Panc1 (cell line): ENCODE data around the gene PDP2. TPM values are rescaled to one million over a fixed set of nuclear protein-coding genes. Genes with fewer than 3 reads are reported as not detected.
A peak's percentile ranks its signal among the peaks of the same experiment; 100 is the strongest.

Experiments
- ATAC-seq: fragments of 200-7000 bp; cut with Tn5 transposase; 2 replicates; pipeline ENCODE4 v1.9.1; 2020; ENCODE audit warnings: mild to moderate bottlenecking, moderate library complexity
- BruUV-seq: library from RNA; stranded (reverse); fragments of 400-500 nt; replicated peaks from 2 replicates; lab custom pipeline; 2021; lab: Mats Ljungman, UMichigan
- CTCF ChIA-PET: fragments of 300-600 bp; sonication (Branson Sonifier 250); formaldehyde crosslinking; loops from one replicate; lab custom pipeline; 2022; ENCODE audit warnings: antibody characterized with exemption; lab: Charles Lee
- POLR2A ChIA-PET: fragments of 300-600 bp; sonication (Branson Sonifier 250); formaldehyde crosslinking; loops from one replicate; lab custom pipeline; 2022; ENCODE audit warnings: antibody characterized with exemption; lab: Charles Lee
- DNase-seq: peaks from one replicate; pipeline ENCODE4 v3.0.0-alpha.2; 2010; ENCODE audit warnings: low read depth, low spot score
- H3K27ac ChIP-seq: 2 replicates; pipeline ENCODE4 v1.5.1; 2011; ENCODE audit warnings: mild to moderate bottlenecking, low read length, inconsistent platforms
- H3K27me3 ChIP-seq: fragments of 200-500 bp; sonication (Bioruptor generic); 2 replicates; pipeline ENCODE4 v1.6.0; 2014; ENCODE audit warnings: low read length, inconsistent platforms; ENCODE audit not compliant: control insufficient read depth, insufficient read depth
- H3K36me3 ChIP-seq: fragments of 200-500 bp; sonication (Bioruptor generic); 2 replicates; pipeline ENCODE4 v1.5.1; 2014; ENCODE audit warnings: inconsistent platforms, mild to moderate bottlenecking, low read length, moderate library complexity; ENCODE audit not compliant: control insufficient read depth, insufficient read depth
- H3K4me1 ChIP-seq: 2 replicates; pipeline ENCODE4 v1.5.1; 2011; ENCODE audit warnings: inconsistent platforms, mild to moderate bottlenecking, low read length, moderate library complexity; ENCODE audit not compliant: control insufficient read depth, insufficient read depth
- H3K4me3 ChIP-seq, 2 experiments: 2 replicates each; pipeline ENCODE4 v1.5.1; 2011 to 2012; ENCODE audit warnings: low read depth in 2 of 2, low read length in 2 of 2, mild to moderate bottlenecking in 2 of 2, inconsistent platforms in 1 of 2, moderate library complexity in 1 of 2
- H3K9me3 ChIP-seq: fragments of 200-500 bp; sonication (Bioruptor generic); 2 replicates; pipeline ENCODE4 v1.5.1; 2014; ENCODE audit warnings: low read depth, mild to moderate bottlenecking, inconsistent platforms, low read length, moderate library complexity; ENCODE audit not compliant: control insufficient read depth, insufficient read depth
- POLR2AphosphoS5 ChIP-seq: IDR thresholded peaks from 2 replicates; pipeline ENCODE4 v1.6.1; 2012; ENCODE audit warnings: mild to moderate bottlenecking, low read depth, low read length, moderate library complexity
- SIN3A ChIP-seq: IDR thresholded peaks from 2 replicates; pipeline ENCODE4 v1.6.1; 2012; ENCODE audit warnings: low read depth, mild to moderate bottlenecking, low read length, moderate library complexity, borderline replicate concordance; ENCODE audit not compliant: insufficient read depth
- TCF7L2 ChIP-seq: IDR thresholded peaks from 2 replicates; pipeline ENCODE4 v1.6.1; 2011; ENCODE audit warnings: mild to moderate bottlenecking, low read depth, low read length, inconsistent platforms
- in situ Hi-C: cut with HindIII; loops from 2 replicates; pipeline ENCODE4 v1.10.0; 2016; ENCODE audit warnings: low sequenced_read_pairs, low pct_unique_long_range_greater_than_20kb
- intact Hi-C: fragments of 100-400 bp; cut with micrococcal nuclease; formaldehyde crosslinking; loops from one replicate; pipeline ENCODE4 v1.10.0; 2022; ENCODE audit not compliant: unreplicated experiment
- total RNA-seq: library from RNA; stranded (reverse); gene quantifications from one replicate; pipeline ENCODE4 v1.2.1, GENCODE V29; 2021; ENCODE audit not compliant: unreplicated experiment
- TF ChIP-seq, protein P1 (sequence below): fragments of 450-650 bp; IDR thresholded peaks from 2 replicates; pipeline ENCODE4 v1.5.1; 2017; ENCODE audit warnings: mild to moderate bottlenecking
- TF ChIP-seq, protein P2 (sequence below), 2 experiments: IDR thresholded peaks; 2 replicates each; pipeline ENCODE4 v1.6.1; 2011 to 2012; ENCODE audit warnings: low read depth in 2 of 2, control low read depth in 1 of 2, low read length in 1 of 2, mild to moderate bottlenecking in 1 of 2, moderate library complexity in 1 of 2; ENCODE audit not compliant: insufficient read depth in 1 of 2

PDP2 gene
- total RNA-seq, 1 experiment from 2014 or later, result 15.9 TPM

DNA sequence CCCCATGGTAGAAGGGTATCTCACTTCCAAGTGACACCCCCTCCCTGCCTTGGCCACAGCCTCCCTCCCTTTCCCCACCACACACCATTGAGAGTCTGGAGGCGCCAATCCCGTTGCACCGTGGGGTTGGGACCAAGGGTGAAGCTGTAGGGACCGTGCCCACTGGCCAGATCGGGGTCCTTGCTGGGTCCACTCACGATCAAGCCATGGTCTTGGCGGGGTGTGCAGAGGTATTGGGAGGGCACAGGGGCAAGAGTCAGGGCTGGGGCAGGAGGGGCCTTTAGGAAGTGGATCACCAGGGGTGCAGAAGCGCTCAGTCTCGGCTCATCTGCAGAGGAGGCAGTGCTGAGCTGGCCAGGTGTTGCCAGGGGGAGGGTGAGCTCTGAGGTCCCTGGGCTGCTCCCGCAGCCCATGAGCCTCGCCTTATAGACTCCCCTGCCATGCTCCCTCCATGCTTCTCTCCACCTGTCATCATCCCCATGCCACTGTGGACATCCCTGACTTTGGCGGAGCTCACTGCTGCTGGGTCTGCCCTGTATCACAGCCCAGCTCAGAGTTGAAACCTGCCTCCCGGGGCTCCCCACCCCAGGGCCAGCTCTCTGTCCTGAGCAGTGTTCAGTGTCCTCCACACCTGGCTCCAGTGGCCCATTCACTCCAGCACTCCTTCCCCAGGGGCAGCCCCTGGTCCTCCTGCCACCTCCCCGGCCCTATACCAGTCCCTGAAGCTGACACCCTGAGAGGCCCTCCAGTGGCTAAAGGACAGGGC is 30.0 kb downstream of the PDP2 start:
- DNase-seq (no peak), ATAC-seq (peak; percentile 42; the same call in 1 of the 2 replicates)
- in situ Hi-C loops (no loop called here), intact Hi-C loops (no loop called here)
- Histone ChIP-seq H3K4me3 (no peak overlapping the region), H3K27ac (no peak overlapping the region), H3K27me3 (no peaks in the 10 kb centered on the region), H3K9me3 (no peaks in the 10 kb centered on the region), H3K4me1 (no peaks in the 10 kb centered on the region), H3K36me3 (no peaks in the 10 kb centered on the region)
- BruUV-seq, result no TSS peak
- CTCF ChIA-PET, result interaction anchor here (0.6 to 1.2 kb wide), 2 partner anchors 15 to 18 kb away, joined by 3 to 4 read pairs; no protein-coding TSS in a partner anchor
- POLR2A ChIA-PET, result no interaction called here
- TF ChIP-seq, protein P1, sequence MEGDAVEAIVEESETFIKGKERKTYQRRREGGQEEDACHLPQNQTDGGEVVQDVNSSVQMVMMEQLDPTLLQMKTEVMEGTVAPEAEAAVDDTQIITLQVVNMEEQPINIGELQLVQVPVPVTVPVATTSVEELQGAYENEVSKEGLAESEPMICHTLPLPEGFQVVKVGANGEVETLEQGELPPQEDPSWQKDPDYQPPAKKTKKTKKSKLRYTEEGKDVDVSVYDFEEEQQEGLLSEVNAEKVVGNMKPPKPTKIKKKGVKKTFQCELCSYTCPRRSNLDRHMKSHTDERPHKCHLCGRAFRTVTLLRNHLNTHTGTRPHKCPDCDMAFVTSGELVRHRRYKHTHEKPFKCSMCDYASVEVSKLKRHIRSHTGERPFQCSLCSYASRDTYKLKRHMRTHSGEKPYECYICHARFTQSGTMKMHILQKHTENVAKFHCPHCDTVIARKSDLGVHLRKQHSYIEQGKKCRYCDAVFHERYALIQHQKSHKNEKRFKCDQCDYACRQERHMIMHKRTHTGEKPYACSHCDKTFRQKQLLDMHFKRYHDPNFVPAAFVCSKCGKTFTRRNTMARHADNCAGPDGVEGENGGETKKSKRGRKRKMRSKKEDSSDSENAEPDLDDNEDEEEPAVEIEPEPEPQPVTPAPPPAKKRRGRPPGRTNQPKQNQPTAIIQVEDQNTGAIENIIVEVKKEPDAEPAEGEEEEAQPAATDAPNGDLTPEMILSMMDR, result no peak
- no peak for TF ChIP-seq TCF7L2
- TF ChIP-seq, protein P2, sequence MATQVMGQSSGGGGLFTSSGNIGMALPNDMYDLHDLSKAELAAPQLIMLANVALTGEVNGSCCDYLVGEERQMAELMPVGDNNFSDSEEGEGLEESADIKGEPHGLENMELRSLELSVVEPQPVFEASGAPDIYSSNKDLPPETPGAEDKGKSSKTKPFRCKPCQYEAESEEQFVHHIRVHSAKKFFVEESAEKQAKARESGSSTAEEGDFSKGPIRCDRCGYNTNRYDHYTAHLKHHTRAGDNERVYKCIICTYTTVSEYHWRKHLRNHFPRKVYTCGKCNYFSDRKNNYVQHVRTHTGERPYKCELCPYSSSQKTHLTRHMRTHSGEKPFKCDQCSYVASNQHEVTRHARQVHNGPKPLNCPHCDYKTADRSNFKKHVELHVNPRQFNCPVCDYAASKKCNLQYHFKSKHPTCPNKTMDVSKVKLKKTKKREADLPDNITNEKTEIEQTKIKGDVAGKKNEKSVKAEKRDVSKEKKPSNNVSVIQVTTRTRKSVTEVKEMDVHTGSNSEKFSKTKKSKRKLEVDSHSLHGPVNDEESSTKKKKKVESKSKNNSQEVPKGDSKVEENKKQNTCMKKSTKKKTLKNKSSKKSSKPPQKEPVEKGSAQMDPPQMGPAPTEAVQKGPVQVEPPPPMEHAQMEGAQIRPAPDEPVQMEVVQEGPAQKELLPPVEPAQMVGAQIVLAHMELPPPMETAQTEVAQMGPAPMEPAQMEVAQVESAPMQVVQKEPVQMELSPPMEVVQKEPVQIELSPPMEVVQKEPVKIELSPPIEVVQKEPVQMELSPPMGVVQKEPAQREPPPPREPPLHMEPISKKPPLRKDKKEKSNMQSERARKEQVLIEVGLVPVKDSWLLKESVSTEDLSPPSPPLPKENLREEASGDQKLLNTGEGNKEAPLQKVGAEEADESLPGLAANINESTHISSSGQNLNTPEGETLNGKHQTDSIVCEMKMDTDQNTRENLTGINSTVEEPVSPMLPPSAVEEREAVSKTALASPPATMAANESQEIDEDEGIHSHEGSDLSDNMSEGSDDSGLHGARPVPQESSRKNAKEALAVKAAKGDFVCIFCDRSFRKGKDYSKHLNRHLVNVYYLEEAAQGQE (IDR thresholded peaks at IDR 0.05; ENCODE audit: insufficient read depth in 1 of 2, low read depth in 2 of 2, low read length in 1 of 2), result no peak
- no peak for TF ChIP-seq POLR2AphosphoS5
- TF ChIP-seq SIN3A, result no peak

GRCh38 chr16:66911112-66911511 is 30.8 kb downstream of the PDP2 start:
- Histone ChIP-seq H3K36me3 (no peaks in the 10 kb centered on the region), H3K9me3 (no peaks in the 10 kb centered on the region), H3K27me3 (no peaks in the 10 kb centered on the region), H3K27ac (no peak overlapping the region), H3K4me1 (no peaks in the 10 kb centered on the region), H3K4me3 (no peak overlapping the region)
- in situ Hi-C loops (no loop called here), intact Hi-C loops (no loop called here)
- POLR2A ChIA-PET, result no interaction called here
- DNase-seq (no peak), ATAC-seq (no peak)
- CTCF ChIA-PET, result no interaction called here
- TF ChIP-seq POLR2AphosphoS5 (no peak), TCF7L2 (no peak)
- BruUV-seq, result no TSS peak

- POLR2A ChIA-PET, result no interaction called here
- Histone ChIP-seq H3K36me3 (no peaks in the 10 kb centered on the region), H3K27me3 (no peaks in the 10 kb centered on the region), H3K9me3 (no peaks in the 10 kb centered on the region), H3K4me3 (no peak overlapping the region), H3K4me1 (no peaks in the 10 kb centered on the region), H3K27ac (no peak overlapping the region)
- TF ChIP-seq SIN3A (no peak), POLR2AphosphoS5 (no peak), TCF7L2 (no peak)
- TF ChIP-seq, protein P1, result no peak
- TF ChIP-seq, protein P2 (IDR thresholded peaks at IDR 0.05; ENCODE audit: insufficient read depth in 1 of 2, low read depth in 2 of 2, low read length in 1 of 2), result no peak
- DNase-seq, result no peak
- in situ Hi-C loops (no loop called here), intact Hi-C loops (no loop called here)
- no peak for ATAC-seq
- no TSS peak for BruUV-seq
- CTCF ChIA-PET, result no interaction called here
Observed at GRCh38 chr16:66911801-66912200, 31.5 kb downstream of the PDP2 start.
